ENCODE results near the gene NCAN.
"Not testable (repeated sequence)": the region's sequence is repeated elsewhere in the genome, so short reads cannot be mapped to it uniquely, and the experiment has no call there.

Gene NCAN

DNA sequence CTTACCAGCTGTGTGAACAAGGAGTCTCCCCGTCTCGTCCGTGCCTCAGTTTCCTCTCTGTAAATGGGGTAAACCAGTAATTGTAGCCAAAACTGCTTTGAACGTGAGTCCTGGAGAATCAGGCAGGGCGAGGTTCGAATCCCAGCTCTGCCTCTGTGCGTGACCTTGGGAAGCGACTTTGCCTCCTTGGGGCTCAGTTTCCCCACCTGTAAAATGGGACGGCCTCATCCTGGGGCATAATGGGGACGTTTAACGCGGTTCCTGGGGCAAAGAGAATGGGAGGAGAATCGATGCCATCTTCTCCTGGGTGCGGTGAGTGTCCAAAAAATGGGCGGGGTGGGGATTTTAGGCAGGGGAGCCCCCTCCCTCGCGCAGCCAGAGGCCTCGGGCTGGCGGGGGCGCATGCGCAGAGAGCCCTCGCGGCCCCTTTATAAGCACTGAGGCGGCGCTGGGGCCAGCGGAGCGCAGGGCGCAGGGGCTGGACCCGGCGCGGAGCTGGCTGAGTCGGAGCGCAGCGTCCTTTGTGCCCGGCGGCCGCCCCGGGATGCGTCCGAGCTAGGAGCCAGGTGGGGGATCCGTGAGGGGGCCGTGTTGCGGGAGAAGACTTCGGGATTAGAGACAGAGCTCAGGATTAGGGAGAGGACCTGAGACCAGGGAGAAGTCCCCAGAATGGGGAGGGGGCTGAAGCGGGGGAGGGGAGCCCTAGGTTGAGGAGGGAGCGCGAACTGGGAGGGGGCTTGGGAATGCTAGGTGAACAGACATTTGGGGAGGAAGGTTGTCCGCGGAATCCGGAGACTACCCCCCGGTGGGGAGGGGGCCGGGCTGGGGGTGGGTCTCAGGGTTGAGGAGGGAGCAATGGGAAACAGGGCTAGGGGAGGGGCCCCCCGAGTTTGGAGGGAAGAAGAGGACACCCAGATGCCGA, at the start of gene NCAN:
TSS of gene NCAN (plus strand) at position 460 of the 922 bp plus-strand sequence. CDS start 4,996 bp downstream, outside the sequence.
- no peak for DNase-seq (ENCODE audit: low read depth in 1 of 2, low spot score in 1 of 2)

DNA sequence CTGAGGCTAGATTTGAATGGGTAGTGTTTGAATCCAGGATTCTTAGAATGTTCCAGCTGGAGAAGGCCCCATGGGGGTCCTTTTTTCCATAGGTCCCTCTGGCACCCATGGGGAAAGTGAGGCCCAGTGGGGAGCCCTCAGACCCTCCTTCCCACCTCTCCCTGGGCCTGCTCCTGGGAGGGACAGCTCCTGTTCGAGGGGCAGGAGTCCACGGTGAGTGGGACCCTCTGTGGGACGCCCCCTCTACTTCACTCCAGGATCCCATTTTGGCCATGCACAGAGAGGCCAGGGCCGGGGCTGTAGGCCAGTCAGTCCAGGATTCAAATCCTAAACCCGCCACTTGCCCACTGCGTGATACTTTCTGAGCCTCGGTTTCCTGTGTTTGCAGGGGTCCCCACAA, 49.3 kb upstream of the NCAN start:
- DNase-seq (ENCODE audit: low read depth in 1 of 2, low spot score in 1 of 2) = no peak

DNA sequence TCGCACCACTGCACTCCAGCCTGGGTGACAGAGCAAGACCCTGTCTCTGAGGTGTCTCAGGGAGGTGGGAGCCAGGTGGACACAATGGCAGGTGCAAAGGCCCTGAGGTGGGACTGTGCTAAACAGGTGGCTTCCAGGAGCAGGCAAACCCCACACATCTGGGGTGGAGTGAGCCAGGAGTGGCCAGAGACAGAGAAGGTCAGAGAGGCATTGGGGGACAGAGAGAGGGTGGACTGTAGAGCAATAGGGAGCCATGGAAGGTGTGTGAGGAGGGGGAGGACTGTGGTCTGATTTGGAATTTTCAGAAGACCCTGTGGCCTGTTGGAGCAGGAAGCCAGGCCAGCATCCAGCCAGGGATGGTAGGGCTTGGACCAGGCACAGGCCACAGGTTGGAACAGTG, 46.4 kb upstream of the NCAN start:
- no peak for DNase-seq (ENCODE audit: low read depth in 1 of 2, low spot score in 1 of 2)

DNA sequence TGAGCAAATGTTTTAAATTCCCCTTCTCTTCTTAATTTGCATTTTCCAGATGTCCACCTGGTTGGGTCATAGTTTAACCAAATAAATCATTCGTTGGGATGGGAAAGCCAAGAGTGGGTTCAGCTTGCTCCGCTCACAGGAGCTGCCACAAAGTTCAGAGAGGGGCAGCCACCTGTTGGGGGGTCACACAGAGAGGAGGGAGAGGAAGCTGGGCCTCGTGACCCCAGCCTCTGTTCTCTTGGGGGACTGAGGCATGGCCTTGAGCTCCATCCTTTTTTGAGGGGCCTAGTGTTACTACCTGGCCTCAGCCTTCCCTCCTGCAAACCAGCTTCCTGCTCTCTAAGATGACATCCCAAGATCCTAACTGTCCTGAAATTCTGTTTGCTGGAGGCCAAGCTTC, 44.1 kb upstream of the NCAN start:
- DNase-seq (ENCODE audit: low read depth in 1 of 2, low spot score in 1 of 2) = no peak

DNA sequence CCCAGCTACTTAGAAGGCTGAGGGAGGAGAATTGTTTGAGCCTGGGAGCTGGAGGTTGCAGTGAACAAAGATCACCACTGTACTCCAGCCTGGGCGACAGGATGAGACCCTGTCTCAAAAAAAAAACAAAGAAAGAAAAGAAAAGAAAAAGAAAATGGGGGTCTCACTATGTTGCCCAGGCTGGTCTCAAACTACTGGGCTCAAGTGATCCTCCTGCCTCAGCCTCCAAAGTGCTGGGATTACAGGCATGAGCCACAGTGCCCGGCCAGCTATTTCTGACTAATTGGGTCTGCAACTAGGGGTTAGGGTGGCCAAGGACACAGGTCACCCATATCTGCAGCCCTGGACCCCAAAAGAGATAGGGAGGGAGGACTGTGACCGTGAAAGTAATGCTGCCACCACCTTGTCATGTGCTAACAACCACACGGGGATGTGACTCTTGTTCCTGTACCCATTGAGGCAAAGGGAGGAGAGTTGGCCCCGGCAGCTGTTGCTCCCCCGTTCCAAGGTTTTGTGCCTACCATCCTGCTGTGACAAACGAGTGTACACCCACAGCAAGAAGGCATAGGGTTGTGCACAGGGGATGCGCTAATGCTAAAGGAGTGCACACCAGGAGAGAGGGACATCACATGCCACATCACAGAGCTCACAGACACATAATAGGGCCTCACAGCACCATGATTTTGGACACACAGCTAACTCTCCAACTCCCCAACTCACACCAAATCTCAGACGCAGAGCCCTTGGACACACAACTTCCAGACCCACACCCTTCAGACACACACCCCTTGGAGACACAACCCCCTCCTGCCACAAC, 42.3 kb upstream of the NCAN start:
- no peak for DNase-seq (ENCODE audit: low read depth in 1 of 2, low spot score in 1 of 2)

DNA sequence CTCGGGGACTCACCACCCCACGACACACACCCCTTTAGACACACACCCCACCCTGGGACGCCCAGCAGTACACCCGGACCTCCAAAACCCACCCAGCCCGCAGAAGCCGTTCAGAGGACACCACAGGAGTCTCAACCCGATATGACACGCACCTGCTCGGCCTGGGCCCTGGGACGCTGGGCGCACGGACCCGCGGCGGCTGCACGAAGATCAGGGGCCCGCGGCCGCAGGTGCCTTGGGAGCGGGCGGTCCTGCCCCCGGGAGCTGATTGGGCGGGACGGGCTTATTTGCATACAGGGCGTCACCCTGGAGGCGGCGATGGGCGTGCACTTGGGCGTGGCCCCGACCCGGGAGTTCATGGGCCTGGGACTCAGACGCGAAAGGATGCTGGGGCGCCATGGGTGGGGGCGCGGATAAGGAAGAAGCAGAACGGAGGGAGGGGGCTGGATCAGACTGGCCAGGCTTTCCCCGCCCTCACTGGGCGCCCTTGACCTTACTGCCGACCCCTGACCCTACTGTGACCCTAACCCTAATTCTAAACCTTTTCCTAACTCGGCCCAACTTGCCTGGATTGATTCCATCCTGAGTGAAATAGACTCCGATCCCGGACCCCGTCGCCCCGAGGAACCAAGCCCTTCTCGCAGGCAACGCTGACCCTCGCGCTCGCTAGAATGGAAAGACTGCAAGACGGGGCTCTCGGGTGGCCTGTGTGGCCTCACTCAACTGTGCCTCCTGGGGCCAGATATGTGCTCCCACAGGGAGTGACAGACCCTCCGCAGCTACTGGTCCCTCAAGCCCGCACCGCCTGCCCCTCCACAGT, 41.5 kb upstream of the NCAN start, which contains the start of gene MEF2B:
TSS of gene MEF2B (minus strand) at position 211 of the 820 bp plus-strand sequence. CDS start 19,528 bp downstream, outside the sequence.
- peak; percentile 55 to 71 for DNase-seq (ENCODE audit: low read depth in 1 of 2, low spot score in 1 of 2)

DNA sequence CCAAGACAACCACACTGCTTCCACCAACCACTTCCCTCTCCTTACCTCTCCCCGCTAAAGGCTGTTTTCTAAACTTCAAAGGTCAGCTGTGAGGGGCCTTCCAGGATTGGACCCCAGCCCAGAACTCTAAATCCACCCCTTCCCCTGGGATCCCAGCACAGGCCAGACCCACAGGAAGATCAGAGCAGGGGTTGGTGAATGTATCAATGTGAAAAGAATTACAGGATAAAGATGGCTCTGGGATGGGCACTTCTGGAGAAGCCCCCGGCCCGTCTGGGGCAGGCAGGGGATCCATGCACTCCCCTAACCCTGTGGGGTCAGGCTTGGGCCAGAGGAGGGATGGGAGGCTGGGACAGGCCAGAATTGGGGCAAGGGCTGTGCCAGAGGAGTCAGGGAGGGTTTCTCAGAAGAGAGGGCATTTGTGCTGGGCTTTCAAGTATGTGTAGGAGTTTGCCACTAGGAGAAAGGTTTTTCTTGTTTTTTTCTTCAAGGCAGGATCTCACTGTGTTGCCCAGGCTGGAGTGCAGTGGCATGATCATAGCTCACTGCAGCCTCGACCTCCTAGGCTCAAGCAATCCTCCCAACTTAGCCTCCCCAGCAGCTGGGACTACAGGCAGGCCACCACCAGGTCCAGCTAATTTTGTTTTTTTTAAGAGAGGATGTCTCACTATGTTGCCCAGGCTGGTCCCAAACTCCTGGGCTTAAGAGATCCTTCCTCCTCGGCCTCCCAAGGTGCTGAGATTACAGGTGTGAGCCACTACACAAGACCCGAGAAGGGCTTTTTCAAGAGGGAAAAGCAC, 40.7 kb upstream of the NCAN start:
- DNase-seq (ENCODE audit: low read depth in 1 of 2, low spot score in 1 of 2) = no peak

DNA sequence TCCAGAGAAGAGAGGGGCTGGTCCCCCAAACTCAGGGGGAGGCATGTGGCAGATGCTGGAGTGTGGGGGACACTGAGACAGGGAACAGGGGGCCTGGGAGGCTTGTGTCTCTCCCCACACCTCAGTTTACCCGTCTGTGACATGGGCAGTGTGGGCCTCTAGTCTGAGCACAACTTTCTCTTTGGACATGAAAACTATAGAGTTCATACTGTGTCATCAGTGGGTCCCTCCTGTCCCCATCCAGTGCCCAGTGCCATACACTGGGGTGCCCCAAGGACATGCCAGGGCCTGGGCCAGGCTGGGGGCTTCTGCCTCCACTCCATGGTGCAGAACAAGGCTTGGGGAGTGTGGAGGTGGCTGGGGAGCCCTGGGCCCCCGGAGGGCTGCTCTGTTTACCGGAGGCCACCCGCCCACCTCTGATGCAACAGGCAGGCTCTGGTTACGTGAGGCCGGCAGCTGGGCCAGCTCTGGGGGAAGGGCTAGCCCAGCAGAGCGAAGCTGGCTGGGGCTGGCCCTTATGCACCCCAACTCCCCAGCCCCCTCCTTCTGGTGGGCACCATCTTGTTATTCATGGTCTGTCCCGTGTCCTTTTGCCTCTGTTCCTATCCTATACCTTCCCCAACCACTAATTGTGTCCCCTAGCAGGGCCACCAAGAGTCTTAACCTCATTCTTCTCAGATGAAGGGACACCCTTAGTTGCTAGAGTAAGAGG, 39.8 kb upstream of the NCAN start:
- DNase-seq (ENCODE audit: low read depth in 1 of 2, low spot score in 1 of 2) = no peak

DNA sequence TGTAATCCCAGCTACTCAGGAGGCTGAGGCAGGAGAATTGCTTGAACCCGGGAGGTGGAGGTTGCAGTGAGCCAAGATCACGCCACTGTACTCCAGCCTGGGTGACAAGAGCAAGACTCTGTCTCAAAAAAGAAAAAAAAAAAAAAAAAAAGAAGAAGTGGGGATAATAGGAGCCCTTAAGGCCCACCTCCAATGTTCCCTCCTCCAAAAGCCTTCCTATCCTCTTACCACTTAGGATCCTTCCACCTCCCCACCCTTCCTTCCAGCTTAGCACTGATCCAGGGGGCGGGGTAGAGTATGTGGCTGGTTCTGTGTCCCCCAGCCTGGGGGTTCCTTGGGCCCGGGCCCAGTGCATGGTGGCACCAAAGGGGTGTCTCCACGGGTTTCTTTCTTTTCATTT, 38.5 kb upstream of the NCAN start:
- not testable (repeated sequence) for DNase-seq (ENCODE audit: low read depth in 1 of 2, low spot score in 1 of 2)

DNA sequence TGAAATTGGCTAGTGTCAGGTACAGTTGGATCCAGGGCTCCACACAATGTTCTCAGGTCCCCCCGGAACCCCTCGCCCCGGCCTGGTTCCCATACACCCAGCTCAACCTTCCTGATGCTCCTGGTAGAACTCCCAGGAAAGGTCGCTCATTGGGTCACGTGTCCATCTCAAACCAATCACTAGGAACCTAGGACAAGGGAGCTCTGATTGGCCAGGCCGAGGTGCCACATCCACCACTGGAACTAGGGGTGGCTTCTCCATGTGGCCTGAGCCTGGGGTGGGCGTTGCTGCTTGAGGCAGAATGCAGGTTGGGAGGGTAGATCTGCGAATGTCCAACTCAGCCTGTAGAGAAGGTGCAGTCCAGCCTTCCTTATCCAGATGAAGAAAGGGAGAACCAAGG, 34.8 kb upstream of the NCAN start:
- no peak for DNase-seq (ENCODE audit: low read depth in 1 of 2, low spot score in 1 of 2)

DNA sequence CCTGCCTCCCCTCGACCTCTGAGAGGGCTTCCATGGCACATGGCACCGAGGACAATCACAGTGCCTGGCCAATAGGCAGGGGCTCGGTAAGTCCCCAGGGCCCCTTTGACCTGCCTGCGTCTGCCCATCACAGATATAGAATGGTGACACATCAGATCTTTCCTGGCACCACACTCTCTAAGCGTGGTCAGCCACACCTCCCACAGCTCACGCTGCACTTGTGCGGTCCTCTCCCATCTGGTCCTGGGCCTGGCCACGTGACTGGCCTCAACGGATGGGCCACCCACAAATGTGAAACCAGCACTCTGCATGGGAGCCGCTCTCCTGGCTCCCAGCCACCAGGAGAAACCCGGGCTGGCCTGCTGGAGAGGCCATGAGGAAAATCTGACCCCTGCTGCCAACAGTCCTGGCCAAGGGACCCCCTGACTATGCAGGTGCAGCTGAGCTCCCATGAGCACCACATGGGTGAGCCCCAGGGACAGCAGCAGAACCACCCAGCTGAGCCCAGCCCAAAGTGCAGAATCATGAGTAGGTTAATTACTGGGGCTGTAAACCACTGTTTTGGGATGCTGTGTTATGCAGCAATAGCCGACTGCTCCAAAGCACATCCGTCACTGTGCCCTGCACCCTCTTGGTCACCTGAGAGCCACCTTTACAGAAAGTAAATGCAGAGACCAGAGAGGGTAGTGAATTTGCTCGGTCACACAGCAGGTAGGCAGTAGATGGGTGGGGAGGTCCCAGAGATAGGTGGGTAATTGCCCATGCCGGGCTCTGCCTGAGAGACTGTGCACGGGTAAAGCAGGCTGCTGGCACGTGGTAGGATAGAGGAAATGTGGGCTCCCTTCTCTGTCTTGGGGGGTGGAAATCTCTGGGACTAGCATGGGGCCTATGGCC, 32.0 kb upstream of the NCAN start:
- DNase-seq (ENCODE audit: low read depth in 1 of 2, low spot score in 1 of 2) = no peak

DNA sequence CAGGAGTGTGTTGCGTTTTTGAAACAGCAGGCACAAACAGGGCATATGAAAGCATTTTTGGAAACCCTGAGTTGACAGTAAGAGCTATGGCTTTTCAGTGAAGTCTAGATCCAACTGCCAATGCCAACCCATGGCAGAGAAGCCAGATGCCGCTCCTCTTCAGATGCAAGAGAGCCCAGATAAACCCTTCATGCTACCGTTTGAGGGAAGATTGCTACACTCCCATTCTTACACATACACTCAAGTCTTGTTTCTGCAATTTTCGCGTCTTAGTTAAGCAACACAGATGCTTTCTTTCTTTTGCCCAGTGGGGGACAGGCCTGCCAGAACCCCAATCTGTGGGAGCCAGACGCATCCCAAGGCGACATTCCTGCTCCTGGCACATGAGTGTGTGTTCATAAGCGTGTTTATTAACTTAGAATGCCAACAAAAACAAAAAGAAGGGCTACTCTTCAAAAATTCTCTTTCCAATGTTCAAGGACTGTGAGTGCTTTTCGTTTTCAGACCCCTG, 30.2 kb upstream of the NCAN start:
- no peak for DNase-seq (ENCODE audit: low read depth in 1 of 2, low spot score in 1 of 2)

DNA sequence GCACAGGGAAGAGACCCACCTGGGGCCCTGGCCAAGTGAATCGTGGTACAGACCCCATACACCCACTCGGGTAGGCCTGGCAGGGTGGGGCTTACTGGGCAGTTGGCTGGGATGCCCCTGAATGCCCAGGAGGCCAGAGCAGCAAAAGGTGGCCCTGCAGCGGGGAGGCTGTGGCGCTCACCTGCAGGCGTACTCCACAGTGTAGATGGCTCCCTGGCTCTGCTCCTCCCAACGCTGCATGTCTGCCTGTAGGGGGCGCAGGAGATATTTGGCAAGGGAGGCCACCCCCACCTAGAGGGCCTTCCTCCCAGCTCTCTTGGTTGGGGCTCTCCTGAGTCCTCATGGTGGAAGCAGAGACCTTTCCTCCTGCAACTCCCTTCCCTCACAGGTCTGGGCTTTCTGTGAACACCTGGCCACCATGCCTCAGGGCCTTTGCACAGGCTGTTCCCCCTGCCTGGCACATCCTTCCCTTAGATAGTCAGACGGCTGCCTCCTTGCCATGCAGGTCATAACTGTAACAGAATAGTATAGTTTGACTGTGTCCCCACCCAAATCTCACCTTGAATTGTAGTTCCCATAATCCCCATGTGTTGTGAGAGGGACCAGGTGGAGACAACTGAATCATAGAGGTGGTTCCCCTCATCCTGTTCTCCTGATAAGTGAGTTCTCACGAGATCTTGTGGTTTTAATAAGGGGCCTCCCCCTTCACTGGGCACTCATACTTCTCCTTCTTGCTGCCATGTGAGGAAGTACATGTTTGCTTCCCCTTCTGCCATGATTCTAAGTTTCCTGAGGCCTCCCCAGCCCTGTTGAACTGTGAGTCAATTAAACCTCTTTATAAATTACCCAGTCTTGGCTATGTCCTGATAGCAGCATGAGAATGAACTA, 25.7 kb upstream of the NCAN start:
- DNase-seq (ENCODE audit: low read depth in 1 of 2, low spot score in 1 of 2) = peak; percentile 32 to 33

DNA sequence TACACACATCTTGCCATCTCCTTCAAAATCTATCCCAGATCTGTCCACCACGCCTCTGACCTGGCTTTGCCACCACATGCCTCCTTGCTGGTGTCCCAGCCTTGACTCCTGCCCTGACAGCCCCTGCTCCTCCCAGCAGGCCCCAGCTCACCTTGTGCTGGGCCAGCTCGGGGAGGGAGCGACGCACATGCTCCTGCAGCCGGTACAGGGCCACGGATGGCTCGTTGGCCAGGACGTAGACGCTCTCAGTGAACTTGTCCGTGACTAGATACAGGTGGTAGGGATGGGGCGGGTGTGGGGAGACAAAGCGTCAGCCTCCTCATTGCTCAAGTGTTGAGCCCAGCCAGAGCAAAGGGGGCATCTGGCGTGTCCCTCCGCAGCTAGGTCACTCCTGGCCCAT, 25.0 kb upstream of the NCAN start:
- no peak for DNase-seq (ENCODE audit: low read depth in 1 of 2, low spot score in 1 of 2)

DNA sequence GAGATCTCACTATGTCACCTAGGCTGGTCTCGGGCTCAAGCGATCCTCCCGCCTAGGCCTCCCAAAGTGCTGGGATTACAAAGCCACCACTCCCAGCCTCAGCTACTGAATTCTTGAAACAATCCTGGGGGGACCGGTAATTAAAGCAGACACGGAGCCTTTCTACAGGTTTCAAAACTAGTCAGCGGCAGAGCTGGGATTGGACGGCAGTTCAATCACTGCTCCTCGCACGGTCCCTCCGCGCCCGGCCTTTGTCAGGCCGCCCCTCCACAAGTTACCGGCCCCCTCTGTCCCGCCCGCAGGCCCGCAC, 20.0 kb upstream of the NCAN start:
- no peak for DNase-seq (ENCODE audit: low read depth in 1 of 2, low spot score in 1 of 2)

DNA sequence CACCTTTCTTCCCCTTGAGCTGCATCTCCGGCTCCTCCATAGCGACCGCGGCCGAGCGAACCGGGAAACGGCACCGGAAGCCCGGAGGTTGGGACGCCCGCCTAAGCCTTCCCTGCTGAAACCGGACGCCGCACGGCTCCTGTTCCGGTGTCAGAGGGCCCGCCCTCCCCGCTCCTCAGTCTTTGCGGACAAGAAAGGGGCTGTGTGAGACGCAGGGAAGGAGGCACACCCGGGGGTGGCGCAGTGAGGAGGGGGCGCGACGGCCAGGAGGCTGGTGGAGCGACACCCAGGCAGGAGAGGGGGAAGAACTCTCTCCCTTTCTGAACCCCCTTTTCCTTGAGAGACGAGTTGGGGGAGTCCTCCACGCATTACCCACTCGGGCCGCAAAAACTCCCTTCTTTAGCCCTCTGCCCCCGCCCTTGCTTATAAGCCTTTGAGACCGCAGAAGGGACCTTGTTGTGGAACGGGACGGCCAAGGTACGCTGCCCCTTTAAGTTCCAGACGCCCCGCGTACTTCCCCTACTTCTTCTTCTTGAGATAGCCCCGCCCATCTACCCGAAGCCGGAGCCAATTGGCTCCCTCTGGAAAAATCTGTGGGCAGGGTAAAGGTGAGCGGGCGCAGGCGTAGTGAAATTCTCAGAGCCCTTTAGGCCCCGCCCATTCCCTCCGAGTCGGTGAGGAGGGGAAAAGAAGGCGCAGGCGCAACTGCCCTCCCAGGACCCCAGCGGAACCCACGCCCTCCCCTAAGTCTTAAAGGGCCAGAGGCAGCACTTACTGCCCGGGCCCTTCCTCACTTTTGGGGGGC, 19.5 kb upstream of the NCAN start, which contains the start of the genes BORCS8 and RFXANK:
TSS of gene BORCS8 (minus strand) at position 75 of the 805 bp plus-strand sequence. CDS start at position 40, 35 bp downstream.
TSS of gene RFXANK (plus strand) at position 181 of the 805 bp plus-strand sequence. CDS start 1,689 bp downstream, outside the sequence.
- peak; percentile 94 to 97 for DNase-seq (ENCODE audit: low read depth in 1 of 2, low spot score in 1 of 2)
